Cardiac fibroblast (primary cell): ENCODE measurements around the gene RNF112.

Experiments
- DNase-seq, 2 donors: peaks; one replicate each; pipeline versions ENCODE4 v3.0.0 to v3.0.0-alpha.2; 2010; ENCODE audit warnings: low read depth in 2 of 2
- H3K4me3 ChIP-seq, 2 donors: replicated peaks in 1 of 2; 1 replicate in 1 of 2; 2 replicates in 1 of 2; pipeline ENCODE4 v1.5.1; 2011; ENCODE audit warnings: low read depth in 2 of 2, low read length in 2 of 2, mild to moderate bottlenecking in 2 of 2, moderate library complexity in 1 of 2
- TF ChIP-seq, protein P1 (sequence below): IDR thresholded peaks from one replicate; pipeline ENCODE4 v1.5.1; 2011; ENCODE audit warnings: low read depth, mild to moderate bottlenecking, low read length, inconsistent platforms

RNF112 gene

GRCh38 chr17:19369846-19370492 lies 41.1 kb upstream of the RNF112 start:
- TF ChIP-seq, protein P1, sequence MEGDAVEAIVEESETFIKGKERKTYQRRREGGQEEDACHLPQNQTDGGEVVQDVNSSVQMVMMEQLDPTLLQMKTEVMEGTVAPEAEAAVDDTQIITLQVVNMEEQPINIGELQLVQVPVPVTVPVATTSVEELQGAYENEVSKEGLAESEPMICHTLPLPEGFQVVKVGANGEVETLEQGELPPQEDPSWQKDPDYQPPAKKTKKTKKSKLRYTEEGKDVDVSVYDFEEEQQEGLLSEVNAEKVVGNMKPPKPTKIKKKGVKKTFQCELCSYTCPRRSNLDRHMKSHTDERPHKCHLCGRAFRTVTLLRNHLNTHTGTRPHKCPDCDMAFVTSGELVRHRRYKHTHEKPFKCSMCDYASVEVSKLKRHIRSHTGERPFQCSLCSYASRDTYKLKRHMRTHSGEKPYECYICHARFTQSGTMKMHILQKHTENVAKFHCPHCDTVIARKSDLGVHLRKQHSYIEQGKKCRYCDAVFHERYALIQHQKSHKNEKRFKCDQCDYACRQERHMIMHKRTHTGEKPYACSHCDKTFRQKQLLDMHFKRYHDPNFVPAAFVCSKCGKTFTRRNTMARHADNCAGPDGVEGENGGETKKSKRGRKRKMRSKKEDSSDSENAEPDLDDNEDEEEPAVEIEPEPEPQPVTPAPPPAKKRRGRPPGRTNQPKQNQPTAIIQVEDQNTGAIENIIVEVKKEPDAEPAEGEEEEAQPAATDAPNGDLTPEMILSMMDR, result no peak
- H3K4me3 ChIP-seq, result no peak overlapping the region
- peak in 1 of 2 donors; percentile 31 for DNase-seq

GRCh38 chr17:19370493-19370960 lies 40.5 kb upstream of the RNF112 start:
- TF ChIP-seq, protein P1, result no peak
- H3K4me3 ChIP-seq, result no peak overlapping the region
- peak in 1 of 2 donors; percentile 61 for DNase-seq

DNA sequence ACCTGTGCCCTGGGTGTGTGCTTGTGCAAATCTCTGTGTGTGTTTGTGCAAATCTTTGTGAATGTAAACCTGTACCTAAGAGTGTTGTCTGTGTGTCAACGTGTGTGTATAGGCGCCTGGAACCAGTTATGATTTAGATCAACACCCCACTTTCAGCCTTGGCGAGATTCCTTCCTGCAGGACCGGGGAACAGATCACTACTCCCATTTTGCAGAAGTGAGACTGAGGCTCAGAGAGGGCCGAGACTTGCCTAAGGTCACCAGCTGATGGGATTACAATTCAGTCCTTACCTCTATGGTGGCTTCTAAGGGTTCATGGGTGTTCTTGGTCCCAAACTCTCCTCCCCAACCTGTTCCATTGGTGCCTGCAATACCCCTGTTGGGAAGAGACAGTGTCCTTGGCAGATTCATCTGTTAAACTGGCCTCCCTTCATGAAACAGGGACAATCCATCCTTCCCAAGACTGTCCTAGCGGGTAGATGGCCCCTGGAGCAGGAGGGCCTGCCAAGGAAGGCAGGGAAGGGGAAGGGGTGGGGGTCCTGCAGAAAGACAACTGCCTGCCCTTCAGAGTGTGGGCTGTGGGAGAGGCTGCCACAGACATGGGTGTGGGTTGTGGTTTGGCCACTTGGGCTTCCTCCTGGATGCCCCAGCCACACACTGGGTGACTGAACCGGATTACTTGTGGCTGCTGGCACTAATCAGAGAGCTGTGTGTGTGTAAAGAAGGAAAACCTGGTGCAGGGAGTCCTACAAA lies 39.6 kb upstream of the RNF112 start:
- TF ChIP-seq, protein P1, result no peak
- DNase-seq, result no peak
- no peak overlapping the region for H3K4me3 ChIP-seq

DNA sequence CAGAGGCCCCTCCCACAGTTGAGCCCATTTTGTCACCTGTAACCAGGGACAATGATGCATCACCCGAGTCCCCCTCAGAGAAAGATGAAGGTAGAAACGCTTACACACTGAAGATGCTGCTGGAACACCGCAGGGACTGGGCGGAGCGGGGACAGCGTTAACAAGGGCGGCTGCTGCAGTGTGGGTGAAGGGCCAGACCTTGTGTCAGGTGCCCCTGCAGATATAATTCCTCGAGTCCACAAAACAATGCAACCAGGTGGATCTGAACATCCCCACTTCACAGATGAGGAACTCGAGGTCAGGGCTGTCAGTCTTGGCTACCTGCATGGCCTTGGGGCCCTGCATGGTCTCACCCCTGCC lies 39.0 kb upstream of the RNF112 start:
- TF ChIP-seq, protein P1, result no peak
- no peak overlapping the region for H3K4me3 ChIP-seq
- no peak for DNase-seq

GRCh38 chr17:19372439-19372838 lies 38.6 kb upstream of the RNF112 start:
- DNase-seq, result no peak
- H3K4me3 ChIP-seq, result no peak overlapping the region
- TF ChIP-seq, protein P1, result no peak

DNA sequence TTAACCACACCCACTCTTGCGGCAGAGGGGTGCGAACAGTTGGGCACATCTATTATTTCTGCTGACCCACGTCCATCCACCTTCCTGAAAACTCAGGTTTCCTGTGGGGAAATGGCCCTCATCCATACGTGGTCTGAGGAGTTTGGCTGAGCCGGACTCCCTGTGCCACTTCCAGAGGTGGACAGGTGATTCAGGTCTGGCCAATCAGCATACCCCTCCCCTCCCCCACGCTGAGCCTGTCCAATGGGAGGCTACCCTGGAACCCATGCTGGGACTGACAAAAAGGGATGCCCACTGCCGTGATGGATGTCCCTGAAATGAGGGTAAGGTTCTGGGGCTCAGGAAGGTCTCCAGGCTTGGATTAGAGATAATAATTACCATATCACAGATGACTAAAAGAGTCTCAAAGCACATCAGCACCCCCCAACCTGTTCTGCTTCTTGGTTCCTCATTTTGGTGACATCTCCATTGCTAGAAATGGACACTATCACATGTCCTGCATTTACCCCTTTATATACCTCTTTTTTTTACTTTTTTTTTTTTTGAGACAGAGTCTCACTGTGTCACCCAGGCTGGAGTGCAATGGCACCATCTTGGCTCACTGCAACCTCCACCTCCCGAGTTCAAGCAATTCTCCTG lies 38.0 kb upstream of the RNF112 start:
- H3K4me3 ChIP-seq, result no peak overlapping the region
- no peak for DNase-seq
- TF ChIP-seq, protein P1, result no peak
